K562 (cell line): ENCODE measurements around the gene WWC2.

Experiments used
- FOXJ3 ChIP-seq: sonication (generic); formaldehyde crosslinking; IDR thresholded peaks from 2 replicates; pipeline ENCODE4 v1.4.0; 2020; ENCODE audit warnings: mild to moderate bottlenecking, missing genetic modification reagents
- SPI1 ChIP-seq: IDR thresholded peaks from 2 replicates; pipeline ENCODE4 v1.6.1; 2011; ENCODE audit warnings: low read depth, low read length, control low read depth, borderline replicate concordance
- ZKSCAN1 ChIP-seq: fragments of 150-350 bp; IDR thresholded peaks from 2 replicates; pipeline ENCODE4 v1.6.1; 2016; ENCODE audit warnings: low read depth, low read length
- ZNF124 ChIP-seq: sonication (generic); formaldehyde crosslinking; IDR thresholded peaks from 2 replicates; pipeline ENCODE4 v1.8.1; 2022; ENCODE audit warnings: missing genetic modification reagents
- ZNF282 ChIP-seq: sonication (generic); formaldehyde crosslinking; IDR thresholded peaks from 2 replicates; pipeline ENCODE4 v1.8.1; 2023; ENCODE audit warnings: missing genetic modification reagents
- TF ChIP-seq, protein P1 (sequence below), 2 experiments: fragments of 450-650 bp in 1 of 2; sonication (generic) in 1 of 2; formaldehyde crosslinking in 1 of 2; IDR thresholded peaks in 1 of 2; conservative IDR thresholded peaks in 1 of 2; 2 replicates each; pipeline versions ENCODE4 v1.6.1 to v1.8.1; 2016 to 2023; ENCODE audit warnings: mild to moderate bottlenecking in 2 of 2, moderate library complexity in 2 of 2, inconsistent platforms in 1 of 2, missing genetic modification reagents in 1 of 2

DNA sequence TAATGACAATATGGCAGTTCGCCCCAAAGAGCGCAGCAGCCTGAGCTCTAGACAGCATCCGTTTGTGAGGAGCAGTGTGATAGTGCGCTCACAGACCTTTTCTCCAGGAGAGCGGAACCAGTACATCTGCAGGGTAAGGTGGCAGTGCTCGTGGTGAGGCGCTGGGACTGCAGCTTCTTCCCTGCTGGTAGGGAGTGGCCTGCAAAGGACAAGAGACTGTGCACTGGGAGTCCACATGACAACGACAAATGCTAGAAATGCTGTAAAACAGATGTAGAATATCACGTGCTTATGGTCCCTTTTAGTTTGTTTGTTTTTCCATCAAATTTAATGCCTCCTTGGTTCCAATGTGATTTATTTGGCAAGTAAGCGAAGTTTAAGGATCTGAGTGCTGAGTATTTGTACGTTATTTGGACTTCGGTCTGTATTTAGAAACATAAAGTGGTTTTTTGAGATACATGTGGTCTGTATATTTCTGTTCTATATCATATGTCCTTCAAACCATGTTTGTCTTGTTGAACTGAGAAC lies 185.3 kb downstream of the WWC2 start:
- TF ChIP-seq ZKSCAN1, result no peak
- TF ChIP-seq, protein P1, sequence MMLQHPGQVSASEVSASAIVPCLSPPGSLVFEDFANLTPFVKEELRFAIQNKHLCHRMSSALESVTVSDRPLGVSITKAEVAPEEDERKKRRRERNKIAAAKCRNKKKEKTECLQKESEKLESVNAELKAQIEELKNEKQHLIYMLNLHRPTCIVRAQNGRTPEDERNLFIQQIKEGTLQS (IDR thresholded peaks at IDR 0.05), result no peak
- TF ChIP-seq, protein P1 (CRISPR knock-in tag; conservative IDR thresholded peaks at IDR 0.05), result no peak
- no peak for TF ChIP-seq SPI1
- TF ChIP-seq FOXJ3 (CRISPR knock-in tag), result no peak
- TF ChIP-seq ZNF282 (CRISPR knock-in tag), result no peak
- no peak for TF ChIP-seq ZNF124 (CRISPR knock-in tag)
